COR-L47 (cell line): ENCODE data around the gene CERK.

ENCODE experiments used
- DNase-seq: peaks from one replicate; lab custom pipeline; 2025; lab: John Stamatoyannopoulos, UW

Gene CERK

GRCh38 chr22:46677323-46678002 is 60.6 kb downstream of the CERK start:
- no peak for DNase-seq

DNA sequence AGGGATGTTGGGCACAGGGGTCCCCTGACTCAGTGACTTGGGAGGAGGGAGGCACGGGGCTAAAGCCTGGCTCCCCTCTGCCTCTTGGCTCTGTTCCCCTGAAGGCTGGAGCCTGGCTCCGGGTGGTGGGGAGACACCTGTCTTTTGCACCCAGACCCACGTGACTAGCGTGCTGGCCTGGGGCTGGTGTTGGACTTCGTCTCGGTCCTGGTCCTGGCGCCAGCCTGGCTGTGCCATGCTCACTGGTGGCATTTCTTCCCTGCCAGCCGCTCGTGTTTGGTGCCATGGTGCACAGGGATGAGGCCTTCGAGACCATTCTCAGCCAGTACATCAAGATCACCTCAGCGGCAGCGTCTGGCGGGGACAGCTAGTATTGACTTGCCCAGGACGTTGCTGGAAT is 61.2 kb downstream of the CERK start:
- DNase-seq: no peak

GRCh38 chr22:46676479-46676878 is 61.6 kb downstream of the CERK start:
- no peak for DNase-seq

- no peak for DNase-seq
These were observed 62.1 kb downstream of the CERK start for GRCh38 chr22:46675938-46676337.

DNA sequence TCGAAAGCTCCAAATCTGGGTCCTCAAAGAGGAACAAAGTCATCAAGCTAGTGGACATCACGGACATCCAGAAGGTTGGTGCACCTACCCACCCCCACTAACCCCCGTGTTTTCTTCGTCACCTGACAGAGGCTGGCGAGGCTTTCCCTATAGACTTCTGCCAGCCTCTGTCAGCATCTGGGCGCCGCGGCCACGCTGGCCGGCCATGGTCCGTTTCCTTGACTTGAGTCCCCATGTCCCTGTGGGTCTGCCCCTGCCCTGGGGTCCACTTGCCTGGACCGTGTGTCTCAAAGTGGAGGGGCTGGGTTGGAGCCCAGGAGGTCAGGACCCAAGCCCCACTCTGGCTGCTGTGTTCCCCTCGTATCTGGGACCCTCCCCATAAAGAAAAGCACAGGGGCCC is 62.6 kb downstream of the CERK start:
- DNase-seq: no peak

GRCh38 chr22:46674906-46675305 is 63.1 kb downstream of the CERK start:
- DNase-seq: no peak

DNA sequence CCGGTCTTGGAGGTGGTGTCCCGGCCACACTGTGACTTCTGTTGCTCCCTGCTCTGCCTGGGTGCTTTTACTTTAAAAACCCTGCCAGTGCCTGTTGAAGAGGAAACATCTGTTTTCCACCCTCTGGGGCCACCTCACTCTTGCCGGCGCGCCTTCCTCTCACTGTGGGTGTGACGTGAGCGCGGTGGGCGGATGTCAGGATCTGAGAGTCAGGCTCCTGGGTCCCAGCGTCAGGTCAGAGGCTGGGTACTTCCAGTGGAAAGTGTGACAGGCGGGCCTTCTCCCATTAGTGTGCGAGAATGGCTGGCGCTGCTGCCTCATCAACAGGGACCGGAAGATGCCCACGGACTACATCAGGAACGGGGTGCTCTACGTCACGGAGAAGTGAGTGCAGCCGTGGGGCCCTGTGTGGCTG is 63.7 kb downstream of the CERK start:
- no peak for DNase-seq

GRCh38 chr22:46673662-46674236 is 64.3 kb downstream of the CERK start:
- peak; percentile 35 for DNase-seq

- DNase-seq: no peak
These were observed 64.8 kb downstream of the CERK start for GRCh38 chr22:46673205-46673604.

DNA sequence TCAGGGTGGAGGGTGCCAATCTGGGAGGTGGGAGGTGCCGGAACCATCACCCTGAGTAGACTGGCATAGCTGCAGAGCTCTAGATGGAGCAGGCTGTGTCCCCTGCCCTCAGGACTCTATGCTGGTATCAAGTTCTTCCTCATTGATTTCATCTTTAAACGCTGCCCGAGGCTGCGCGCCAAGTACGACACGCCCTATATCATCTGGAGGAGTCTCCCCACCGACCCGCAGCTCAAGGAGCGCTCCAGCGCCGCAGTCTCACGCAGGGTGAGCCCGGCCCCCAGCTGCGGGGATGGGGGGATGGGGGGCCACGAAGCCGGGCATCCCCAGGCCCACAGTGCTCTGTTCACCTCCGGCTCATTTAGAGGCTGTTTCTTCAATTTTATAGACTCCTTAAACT is 65.3 kb downstream of the CERK start:
- DNase-seq: no peak

DNA sequence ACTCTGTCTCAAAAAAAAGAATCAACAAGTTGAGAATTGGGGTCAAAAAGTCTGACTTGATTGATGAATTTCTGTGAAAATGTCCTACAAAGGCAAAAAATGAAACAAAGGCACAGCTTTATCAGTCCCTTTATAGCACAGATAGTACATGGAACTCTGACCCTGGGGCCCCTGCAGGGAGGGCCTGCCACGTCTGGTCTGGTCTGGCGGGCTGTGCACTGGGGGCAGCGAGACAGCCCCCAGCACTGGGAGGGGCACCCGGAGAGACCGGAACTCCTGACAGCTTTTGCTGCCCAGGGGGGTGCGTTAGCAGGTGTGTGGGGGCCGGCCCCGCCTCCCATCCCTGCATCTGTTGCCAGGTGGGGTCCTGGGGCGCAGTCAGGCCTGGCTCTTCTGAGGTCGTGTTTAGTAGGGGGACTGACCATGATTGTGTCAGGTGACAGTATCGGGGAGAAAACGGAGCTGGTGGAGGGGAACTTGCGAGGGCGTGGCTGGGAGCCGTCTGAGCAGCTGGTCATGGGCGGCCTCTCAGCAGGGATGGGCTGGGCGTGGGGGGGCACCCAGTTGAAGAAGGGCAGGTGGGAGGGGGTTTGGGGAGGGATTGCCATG is 66.1 kb downstream of the CERK start:
- no peak for DNase-seq

GRCh38 chr22:46669201-46669600 is 68.9 kb downstream of the CERK start:
- no peak for DNase-seq

DNA sequence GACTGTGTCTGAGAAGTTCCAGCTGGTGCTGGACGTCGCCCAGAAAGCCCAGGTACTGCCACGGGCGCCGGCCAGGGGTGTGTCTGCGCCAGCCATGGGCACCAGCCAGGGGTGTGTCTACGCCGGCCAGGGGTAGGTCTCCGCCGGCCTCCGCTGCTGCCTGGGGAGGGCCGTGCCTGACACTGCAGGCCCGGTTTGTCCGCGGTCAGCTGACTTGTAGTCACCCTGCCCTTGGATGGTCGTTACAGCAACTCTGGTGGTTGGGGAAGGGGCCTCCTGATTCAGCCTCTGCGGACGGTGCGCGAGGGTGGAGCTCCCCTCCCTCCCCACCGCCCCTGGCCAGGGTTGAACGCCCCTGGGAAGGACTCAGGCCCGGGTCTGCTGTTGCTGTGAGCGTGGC is 69.9 kb downstream of the CERK start:
- DNase-seq: no peak

DNA sequence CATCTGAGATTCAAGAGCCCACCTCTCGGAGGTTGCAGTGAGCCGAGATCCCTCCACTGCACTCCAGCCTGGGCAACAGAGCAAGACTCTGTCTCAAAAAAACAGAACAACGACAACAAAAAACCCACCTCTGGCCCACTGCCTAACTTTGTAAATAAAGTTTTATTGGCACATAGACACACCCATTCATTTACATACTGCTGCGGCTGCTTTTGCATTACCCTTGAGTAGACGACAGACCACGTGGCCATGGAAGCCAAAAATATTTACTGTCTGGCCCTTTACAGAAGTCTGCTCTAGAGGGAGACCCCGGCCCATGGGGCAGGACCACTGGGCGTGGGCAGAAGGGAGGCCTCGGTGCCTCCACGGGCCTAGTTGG is 70.8 kb downstream of the CERK start:
- no peak for DNase-seq

DNA sequence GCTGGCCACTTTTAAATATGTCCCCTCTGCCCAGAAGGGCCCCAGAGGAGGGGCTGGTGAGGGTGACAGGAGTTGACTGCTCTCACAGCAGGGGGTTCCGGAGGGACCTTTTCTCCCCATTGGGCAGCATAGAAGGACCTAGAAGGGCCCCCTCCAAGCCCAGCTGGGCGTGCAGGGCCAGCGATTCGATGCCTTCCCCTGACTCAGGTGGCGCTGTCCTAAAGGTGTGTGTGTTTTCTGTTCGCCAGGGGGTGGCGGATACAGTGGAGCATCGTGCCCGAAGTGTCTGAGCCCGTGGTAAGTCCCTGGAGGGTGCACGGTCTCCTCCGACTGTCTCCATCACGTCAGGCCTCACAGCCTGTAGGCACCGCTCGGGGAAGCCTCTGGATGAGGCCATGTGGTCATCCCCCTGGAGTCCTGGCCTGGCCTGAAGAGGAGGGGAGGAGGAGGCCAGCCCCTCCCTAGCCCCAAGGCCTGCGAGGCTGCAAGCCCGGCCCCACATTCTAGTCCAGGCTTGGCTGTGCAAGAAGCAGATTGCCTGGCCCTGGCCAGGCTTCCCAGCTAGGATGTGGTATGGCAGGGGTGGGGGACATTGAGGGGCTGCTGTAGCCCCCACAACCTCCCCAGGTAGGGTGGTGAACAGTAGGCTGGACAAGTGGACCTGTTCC is 71.3 kb downstream of the CERK start:
- no peak for DNase-seq

- no peak for DNase-seq
These were observed 72.2 kb downstream of the CERK start for GRCh38 chr22:46665751-46666280.

DNA sequence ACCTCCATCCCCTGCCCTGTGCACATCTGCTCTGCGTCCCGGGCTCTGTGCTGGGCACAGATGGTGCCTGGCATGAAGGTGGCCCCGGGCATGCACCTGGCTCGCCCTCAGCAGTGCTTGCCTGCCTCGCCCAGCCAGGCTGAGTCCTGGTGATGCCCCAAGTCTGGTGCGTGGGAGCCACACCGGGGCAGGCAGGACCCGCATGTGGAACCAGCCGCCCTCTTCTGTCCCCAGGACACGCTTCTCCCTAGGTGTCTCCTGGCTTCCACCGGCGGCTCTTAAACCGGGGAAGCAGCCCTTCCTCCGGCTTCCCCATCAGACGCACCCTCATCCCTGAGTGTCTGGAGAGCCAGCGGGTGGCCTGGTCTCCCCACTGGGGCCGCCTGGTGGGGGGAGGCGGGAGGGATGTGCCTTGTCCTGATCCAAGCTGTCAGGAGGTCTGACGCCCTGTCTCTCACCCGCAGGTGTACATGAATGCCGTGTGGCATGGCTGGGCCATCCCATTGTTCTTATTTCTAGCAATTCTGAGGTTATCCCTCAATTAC is 72.8 kb downstream of the CERK start:
- no peak for DNase-seq

DNA sequence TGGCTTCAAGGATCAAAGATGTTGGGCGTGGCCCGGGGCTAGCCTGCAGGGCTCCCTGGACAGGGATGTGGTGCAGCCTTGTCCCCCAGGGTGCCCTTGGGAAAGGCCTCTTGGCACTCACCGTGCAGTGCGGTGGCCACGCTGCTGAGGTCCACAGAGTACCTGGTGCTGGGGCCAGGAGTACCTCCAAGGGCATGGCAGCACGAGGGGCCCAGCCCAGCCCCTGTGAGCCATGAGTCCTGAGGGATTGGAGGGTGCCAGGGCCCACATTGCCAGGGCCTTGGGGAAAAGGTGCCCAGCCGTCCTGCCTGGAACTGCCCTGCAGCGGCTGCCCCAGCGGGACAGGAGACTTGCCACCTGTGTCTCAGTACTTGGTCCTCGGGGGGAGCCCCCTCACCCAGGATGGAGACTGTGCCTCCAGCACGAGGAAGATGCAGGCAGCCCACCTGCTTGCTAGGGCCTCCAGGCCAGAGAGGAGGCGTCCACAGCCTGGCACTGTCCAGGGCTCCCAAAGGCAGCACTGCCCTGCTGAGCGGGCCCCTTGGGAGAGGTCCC is 73.7 kb downstream of the CERK start:
- no peak for DNase-seq

DNA sequence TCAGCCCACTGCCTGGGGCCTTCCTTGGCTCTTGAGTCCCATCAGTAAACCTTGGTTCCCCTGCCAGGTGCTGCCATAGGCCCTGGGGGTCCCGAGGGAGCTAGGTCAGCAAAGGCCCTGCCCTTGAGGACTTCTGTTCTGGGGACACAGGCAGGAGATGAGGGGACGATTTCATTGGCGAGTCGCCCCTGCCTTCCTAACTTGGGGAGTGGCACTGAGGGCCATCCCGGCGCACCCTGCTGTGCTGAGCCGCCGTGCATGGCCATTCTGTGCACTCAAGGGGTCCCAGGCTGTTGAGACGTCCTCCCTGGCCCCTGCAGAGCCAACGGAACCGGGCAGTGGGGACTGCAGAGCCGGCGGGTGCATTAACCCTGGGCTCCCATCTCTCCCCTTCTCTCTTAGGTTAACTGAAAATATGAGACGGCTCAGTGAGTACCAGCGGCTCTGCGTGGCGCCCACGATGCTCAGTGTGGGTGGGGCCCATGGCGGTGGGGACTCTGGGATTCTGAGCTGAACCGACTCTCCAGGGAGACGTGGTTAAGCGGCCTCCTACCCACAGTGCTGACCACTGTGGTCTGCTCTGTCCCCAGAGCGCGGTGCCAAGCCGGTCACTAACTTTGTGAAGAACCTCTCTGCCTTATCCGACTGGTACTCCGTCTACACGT is 74.5 kb downstream of the CERK start:
- no peak for DNase-seq

DNA sequence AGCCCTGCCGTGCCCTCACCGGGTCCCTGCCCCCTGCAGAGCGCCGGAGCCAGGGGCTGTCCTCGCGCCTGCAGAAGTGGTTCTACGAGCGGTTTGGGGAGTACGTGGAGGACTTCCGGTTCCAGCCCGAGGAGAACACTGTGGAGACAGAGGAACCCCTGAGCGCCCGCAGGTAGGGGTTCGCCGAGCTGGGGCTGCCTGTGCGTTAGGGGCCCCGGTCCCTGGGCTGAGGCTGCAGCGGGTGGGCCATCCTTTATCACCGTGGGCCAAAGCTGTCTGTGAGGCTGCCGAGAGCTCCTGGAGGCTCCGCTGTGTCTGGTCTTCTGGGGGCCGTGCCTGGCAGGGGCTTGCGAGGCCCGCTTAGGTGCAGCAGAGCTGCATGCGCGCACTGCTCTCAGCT is 75.1 kb downstream of the CERK start:
- no peak for DNase-seq

- DNase-seq: no peak
These were observed 75.8 kb downstream of the CERK start for GRCh38 chr22:46662226-46662625.
